Mucosa of gallbladder (tissue), 1 donor: ENCODE data around the gene GABPB2. TPM values are rescaled to one million over a fixed set of nuclear protein-coding genes. Genes with fewer than 3 reads are reported as not detected.
A peak's percentile ranks its signal among the peaks of the same experiment; 100 is the strongest.

Experiments used
- DNase-seq: peaks from one replicate; pipeline ENCODE4 v3.0.0-alpha.2; 2020; ENCODE audit warnings: low spot score
- total RNA-seq: library from RNA; stranded (reverse); gene quantifications from one replicate; pipeline ENCODE4 v1.2.1, GENCODE V29; 2021
- donor health status: DM: no; HTN: no; CAD: no.

GABPB2 gene
- 20.6 TPM for total RNA-seq

DNA sequence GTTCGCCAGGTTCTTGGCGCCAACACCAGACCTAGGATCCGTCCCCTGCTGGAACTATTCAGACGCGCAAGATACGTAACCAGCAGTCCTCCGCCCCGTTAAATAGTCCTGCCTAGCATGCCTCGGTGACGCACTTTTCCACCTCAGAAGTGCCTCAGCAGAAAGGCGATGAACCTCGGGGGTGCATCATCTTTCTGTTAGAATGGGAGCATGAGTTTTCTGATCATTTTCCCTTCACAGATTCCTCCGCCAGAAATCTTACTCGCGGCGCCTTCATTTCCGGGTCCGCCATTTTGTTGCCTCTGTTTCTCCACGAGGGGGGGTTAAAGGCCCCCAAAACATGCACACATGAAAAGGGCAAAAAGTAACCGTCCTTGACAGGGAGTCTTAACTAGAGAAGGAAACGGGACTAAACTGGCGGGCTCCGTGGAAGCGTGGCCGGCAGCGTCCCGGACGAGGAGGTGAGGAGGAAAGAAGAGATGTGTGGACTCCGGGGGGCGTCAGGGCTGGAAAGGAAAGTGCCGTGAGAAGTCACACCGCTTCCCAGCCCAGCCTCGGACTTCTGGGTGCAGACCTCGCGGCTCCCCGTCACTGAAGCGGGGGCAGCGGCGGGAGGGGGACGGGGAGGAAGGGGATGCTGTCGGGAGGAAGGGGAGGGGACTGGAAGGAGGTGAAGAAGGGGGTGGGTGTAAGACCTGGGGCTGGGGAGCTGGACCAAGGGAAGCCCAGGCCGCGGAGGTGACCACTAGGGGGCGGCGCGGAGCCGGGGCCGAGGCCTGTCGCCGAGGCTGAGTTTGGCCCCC is at the start of gene GABPB2:
Gene GABPB2, plus strand, starts transcription at position 288 of the 803 bp plus-strand sequence. CDS start 17,429 bp downstream, outside the sequence.
- peak; percentile 92 for DNase-seq

DNA sequence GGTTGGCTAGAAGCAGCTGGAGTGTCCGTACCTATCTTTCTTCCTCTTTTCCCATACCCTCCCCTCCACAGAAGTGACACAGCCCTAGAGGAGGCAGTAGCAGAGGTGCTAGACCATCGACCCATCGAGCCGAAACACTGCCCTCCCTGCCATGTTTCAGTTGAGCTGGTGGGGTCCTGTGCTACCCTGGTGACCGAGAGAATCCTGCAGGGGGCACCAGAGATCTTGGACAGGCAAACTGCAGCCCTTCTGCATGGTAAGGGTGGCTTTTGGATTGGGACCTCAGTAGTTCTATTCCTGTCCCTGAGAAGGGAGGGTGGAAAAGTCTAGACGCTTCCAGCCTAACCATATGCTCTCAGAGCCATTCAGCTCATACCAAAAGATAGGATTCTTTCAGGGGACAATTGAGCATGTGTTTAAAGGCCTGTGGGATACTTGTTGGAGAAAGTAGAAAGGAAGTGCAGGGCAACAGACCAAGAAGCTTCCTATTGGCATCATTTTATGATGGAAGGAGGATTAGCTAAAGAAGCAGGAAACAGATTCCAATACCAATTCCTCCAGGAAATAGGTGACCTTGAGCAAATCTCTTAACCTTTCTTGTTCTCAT is 45.9 kb upstream of the GABPB2 start:
- peak; percentile 86 for DNase-seq

DNA sequence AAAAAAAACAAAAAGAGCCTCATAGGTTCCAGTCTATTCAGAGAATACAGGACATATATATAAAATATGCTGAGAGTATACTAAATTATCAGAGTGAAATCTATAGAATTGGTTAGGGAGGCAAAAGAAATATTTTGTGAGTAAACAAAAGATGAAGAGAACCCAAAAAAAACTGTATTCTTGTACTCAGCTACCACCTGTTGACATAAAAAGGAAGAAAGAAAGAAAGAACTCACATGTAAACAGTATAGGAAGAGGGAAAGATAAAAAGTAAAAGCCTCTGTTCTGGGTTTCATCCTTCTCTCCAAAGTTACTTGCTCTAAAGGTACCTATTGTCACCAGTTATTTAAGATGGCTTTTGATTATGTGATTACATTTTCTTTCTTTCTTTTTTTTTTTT is 44.1 kb upstream of the GABPB2 start:
- DNase-seq: no peak

DNA sequence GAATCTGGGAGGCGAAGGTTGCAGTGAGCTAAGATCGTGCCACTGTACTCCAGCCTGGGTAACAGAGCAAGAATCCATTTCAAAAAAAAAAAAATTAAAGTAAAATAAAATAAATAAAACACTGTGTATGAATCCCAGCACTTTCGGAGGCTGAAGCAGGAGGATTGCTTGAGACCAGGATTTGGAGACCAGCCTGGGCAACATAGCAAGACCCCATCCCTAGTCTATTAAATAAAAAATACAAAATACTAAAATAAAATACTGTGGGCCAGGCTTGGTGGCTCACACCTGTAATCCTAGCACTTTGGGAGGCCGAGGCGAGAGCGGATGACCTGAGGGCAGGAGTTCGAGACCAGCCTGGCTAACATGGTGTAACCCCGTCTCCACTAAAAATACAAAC is 38.4 kb upstream of the GABPB2 start:
- DNase-seq: no peak

DNA sequence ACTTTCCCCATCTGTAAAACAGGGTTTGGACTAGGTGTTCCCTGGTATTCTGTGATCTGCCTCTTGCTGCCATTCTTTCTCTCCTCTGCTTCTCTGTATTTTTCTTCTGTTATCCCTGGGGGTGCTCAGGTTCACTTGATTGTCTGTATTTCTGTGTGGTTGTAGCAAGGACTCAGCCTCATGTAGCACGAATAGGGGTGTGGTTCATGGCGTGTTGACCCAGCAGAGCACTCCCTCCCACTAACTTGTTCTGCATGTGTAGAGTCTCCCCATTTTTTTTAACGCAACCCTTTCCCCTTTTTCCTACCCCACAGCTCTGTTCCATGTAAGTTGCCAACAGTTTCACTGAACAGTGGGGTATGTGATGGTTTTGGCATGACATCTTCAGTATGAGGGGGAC is 35.4 kb upstream of the GABPB2 start:
- no peak for DNase-seq

DNA sequence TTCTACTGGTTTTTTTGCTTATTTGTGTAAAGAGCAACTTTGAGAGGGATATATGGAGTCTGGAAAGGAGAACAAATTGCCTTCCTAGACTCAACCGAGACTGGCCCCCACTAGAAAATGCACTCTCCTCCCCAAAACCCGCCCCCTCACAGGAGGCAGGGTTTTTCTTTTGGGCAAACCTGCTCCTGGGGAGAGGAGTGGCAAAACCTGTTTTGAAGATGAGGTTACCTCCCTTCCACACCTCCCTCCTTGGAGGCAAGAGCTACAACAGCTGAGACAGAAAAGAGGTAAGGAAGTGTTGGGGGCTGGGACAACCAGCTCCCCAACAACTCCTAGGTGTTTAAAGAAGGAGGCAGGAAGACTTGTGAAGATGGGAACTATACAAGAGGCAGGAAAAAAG is 34.2 kb upstream of the GABPB2 start, which contains the start of gene BNIPL:
Gene BNIPL, plus strand, starts transcription at position 231 of the 400 bp plus-strand sequence. Its CDS starts 140 bp downstream, at position 371.
- DNase-seq: no peak

DNA sequence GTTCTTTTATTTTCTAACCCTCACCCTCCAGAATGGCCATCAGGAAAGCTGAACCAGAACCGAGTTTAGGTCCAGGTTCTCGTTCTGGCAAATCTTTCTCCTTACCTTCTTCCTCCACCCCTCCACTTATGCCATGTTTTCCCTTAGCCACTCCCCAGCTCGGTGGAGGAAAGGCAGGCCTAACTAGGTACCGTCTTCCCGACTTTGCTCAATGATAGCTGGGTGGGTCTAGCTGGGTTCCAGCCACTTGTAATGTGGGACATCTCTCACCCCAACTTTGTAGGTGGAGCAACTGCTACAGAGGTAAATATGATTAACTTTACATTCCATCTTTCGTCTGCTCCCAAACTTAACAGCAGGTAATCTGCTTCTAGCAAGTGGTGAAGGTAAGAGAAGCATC is 33.5 kb upstream of the GABPB2 start:
- DNase-seq: no peak

DNA sequence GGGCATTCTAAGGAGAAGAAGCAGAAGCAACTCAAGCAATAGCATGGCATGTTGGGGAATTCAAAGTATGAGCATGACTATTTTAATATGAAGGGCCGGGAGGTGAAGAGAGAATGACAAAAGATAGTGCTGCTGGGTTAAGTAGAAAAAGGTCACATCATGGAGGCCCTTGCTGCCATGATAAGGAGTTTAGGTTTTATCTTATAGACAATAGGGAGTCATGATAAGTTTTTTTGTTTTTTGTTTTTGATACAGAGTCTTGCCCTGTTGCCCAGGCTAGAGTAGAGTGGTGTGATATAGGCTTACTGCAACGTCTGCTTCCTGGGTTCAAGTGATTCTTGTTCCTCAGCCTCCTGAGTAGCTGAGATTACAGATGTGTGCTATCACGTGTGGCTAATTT is 31.0 kb upstream of the GABPB2 start:
- DNase-seq: no peak

DNA sequence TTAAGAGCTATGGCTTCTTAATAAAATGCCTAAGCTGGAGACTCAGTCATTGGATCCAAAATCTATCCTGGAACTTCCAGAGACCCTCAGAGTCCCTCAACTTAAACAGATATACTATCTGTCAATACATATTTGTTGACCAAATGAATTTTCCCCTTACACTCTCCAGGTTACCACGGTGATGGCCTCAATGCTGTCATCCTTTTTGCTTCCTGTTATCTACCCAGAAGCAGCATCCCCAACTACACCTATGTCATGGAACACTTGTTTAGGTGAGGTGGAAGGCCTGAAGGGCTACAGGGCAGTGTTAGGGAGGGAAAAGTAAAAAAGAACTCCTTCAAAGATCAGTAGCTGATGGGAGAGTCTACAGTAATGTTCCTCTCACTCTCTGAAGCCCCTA is 27.4 kb upstream of the GABPB2 start:
- no peak for DNase-seq

DNA sequence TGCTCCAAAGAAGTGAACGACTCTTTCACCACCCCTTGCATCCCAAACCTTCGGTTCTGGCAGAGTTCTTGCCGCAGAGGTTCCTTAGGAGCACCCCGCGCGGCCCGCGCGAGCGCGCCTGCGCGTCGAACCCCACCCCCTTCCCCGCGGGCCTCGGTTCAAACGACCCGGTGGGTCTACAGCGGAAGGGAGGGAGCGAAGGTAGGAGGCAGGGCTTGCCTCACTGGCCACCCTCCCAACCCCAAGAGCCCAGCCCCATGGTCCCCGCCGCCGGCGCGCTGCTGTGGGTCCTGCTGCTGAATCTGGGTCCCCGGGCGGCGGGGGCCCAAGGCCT is 23.0 kb upstream of the GABPB2 start, which contains the start of gene C1orf56:
Gene C1orf56, plus strand, starts transcription at position 161 of the 334 bp plus-strand sequence. Its CDS starts 97 bp downstream, at position 258.
- peak; percentile 67 for DNase-seq

DNA sequence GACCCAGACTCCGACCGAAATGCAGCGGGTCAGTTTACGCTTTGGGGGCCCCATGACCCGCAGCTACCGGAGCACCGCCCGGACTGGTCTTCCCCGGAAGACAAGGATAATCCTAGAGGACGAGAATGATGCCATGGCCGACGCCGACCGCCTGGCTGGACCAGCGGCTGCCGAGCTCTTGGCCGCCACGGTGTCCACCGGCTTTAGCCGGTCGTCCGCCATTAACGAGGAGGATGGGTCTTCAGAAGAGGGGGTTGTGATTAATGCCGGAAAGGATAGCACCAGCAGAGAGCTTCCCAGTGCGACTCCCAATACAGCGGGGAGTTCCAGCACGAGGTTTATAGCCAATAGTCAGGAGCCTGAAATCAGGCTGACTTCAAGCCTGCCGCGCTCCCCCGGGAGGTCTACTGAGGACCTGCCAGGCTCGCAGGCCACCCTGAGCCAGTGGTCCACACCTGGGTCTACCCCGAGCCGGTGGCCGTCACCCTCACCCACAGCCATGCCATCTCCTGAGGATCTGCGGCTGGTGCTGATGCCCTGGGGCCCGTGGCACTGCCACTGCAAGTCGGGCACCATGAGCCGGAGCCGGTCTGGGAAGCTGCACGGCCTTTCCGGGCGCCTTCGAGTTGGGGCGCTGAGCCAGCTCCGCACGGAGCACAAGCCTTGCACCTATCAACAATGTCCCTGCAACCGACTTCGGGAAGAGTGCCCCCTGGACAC is 22.5 kb upstream of the GABPB2 start:
- DNase-seq: peak; percentile 74

DNA sequence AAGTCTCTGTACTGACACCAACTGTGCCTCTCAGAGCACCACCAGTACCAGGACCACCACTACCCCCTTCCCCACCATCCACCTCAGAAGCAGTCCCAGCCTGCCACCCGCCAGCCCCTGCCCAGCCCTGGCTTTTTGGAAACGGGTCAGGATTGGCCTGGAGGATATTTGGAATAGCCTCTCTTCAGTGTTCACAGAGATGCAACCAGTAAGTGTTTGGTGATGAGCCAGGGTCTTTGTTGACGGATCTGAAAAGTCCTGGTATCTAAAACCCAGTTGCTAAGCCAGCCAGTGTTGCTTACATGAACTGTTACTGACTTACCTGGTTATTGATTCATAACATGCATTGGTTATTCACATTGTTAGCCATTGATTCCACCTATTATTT is 21.9 kb upstream of the GABPB2 start:
- no peak for DNase-seq

DNA sequence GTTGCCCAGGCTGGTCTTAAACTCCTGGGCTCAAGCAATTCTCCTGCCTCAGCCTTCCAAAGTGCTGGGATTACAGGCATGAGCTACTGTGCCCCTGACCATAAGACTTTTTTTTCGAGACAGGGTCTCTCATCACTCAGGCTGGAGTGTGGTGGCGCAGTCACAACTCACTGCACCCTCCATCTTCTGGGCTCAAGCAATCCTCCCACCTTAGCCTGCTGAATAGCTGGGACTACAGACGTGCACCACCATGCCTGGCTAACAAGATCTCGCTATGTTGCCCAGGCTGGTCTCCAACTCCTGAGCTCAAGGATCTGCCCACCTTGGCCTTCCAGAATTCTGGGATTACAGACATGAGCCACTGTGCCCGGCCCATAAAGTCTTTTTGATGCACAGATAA is 21.1 kb upstream of the GABPB2 start:
- no peak for DNase-seq

DNA sequence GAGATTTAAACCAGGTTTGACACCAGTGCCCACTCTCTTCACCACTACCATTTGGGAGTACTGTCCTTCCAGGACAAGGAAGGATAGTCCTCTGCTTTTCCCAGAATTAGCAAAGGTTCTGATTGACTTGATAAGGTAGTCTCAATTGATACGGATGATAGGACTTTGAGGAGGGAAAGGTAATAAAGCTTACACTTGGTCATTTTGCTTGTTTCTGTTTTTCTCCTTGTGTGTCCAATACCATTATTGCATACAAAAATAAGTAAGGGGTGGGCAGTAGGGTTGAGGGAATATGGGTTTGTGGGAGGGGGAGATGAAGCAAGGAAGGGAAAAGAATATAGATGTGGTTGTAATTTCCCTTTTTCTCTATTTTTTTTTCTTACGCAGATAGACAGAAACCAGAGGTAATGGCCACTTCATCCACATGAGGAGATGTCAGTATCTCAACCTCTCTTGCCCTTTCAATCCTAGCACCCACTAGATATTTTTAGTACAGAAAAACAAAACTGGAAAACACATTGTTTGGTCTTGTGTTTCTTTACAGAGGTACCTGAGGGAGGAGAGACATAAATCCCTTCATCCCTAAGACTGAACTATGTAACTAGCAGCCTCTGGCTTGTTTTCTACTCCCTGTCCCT is 20.4 kb upstream of the GABPB2 start:
- no peak for DNase-seq

DNA sequence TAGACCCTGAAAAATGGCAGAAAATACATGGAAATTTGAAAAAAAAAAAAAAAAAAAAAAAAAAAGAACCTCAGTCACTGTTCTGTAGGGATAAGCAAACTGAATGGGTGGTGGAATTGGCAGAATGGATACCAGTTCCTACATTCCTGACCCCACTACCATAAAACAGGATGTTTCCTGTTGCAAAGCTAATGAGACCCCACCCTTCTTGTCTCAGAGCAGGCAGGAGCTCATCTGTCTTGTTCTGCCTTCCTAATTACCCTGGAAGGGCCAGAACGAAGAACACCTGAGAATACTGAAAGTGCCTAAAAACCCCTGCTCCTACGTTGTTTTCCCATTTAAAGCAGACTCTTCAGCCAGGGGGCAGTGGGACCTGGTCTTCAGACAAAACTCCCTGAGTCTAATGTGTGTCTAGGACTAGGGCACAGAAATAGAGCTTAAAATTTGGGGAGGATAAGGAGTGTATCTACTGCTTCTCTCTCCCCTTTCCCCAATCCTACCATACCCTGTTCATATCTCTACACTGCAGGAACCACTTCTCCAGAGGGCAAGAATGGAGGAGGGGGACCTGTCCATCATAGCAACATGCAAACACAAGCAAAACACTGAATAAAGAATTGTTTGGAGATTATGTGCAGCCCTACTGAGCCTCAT is 19.1 kb upstream of the GABPB2 start:
- DNase-seq: no peak

DNA sequence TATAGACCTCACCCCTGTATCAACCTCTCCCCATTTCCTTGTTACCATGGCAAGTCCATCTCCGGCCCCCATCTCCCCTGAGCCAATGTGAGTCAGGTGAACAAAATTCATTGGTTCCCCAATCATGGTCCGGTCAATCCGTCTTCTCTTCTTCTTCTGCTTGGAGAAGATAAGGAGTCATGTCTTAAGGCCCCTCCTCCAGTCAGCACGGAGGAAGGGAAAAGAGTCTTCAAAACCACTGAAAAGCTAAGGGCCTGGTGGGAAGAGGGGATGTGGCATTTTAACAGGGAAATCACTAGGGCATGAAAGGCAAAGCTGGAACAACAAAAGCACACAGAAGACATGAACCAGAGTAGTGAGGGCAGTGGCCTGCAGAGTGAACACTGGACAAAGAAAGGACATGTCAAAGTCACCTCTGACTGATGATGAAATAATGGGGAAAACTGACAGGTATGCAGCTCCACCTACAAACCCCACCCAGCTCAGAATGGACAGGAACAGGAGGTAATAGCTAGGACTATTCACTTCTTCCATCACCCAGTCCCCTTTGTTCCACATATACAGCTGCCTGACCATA is 15.5 kb upstream of the GABPB2 start:
- DNase-seq: no peak

DNA sequence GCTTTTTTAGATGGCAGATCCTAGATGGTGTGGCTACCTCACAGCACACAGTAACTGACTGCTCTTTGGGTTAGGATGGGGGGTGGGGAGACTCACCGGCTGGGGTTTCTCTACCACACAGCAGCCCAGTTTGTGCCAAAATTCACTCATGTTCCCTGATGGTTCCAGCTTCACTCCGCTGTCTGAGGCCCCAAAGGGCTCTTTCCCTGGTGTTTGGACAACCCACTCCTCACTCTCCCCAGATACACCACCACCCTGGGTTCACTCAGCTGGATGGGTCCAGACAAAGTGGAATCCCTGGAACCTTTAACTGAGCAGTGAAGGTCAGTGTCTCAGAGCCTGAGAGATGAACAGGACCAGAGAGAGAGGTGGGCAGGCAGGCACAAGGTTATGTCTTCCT is 15.0 kb upstream of the GABPB2 start:
- no peak for DNase-seq

DNA sequence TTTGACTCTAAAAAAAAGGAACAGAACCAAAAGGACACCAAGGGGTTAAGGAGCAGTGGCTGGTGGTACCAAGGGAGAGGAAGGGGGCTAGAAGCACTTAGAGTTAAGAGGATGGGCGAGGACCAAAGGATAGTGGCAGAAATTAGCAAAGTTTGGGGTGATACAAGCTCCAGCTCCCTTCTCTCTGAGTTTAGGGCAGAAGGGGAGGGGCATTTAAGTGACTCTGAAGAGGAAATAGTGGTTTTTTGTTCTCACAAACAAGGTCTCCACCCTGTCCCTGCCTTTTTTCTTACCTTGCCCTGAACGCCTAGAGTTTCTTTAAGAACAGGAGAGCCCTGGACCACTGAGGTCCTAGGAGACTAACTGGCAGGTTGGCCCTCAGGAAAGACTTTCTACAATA is 14.4 kb upstream of the GABPB2 start:
- no peak for DNase-seq

DNA sequence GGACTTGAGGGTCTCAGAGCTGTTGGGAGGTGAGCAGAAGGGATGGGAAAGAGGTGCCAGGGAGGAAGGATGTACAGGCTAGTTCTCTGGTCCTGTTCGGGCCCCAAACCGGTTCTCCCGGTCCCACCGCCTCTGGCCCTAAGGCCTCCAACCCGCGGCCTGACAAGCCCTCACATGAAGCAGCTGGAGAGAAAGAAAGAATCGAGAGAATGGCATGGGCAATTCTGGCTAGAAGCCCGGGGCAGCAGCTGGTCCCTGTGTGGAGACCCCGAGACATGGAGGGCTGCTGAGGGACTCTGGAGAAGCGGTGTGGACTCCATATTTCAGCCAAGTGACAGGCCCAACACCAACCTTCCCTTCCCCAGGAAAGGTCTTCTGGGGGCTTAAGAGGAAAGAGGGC is 11.9 kb upstream of the GABPB2 start:
- peak; percentile 47 for DNase-seq

DNA sequence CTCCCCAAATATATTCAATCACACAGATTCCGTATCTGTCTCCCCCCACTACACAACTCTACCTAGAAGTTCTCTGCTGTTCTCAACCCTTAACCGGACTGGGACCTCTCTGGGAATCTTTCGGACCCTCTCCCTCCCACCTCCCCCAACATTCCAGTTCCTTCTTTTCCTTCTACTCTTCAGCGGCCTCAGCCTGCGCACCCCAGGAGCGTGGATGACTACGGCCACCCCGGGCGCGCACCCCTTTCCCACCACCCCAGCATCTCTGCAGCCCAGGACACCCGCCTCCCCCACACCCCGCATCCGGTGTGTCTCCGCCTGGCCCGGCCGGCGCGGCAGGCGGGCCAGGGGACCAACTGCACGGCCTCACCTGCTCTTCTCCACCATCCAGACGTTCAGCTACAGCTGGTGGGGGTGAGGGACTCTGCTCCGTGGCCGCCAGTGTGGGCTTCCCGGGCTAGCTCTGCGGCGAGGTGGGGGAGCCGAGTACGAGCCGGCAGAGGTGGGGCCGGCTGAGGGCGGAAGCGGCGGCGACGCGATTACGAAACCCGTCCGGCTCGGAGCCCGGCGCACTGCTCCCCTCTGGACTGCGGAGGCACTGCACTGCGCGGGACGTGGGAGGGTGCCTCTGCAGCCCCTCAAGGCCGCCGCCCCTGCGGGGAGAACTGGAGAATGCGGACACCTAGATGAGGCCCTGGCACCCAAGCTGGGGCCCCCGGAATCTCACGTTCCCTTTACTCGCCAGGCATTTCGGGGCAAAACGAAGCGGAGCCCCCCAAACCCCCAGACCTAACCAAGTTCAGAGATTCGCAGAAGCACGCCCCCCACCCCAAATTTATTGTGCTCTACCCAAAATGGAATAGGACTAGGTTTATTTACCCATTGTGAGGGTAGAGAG is 11.2 kb upstream of the GABPB2 start, which contains the start of gene CDC42SE1:
Gene CDC42SE1, minus strand, starts transcription at position 514 of the 898 bp plus-strand sequence. CDS start 3,892 bp downstream, outside the sequence.
- peak; percentile 83 for DNase-seq
